Caco-2 (cell line): ENCODE results near the gene DDX39B. TPM values are rescaled to one million over a fixed set of nuclear protein-coding genes. Genes with fewer than 3 reads are reported as not detected.
"Not testable (repeated sequence)": the region's sequence is repeated elsewhere in the genome, so short reads cannot be mapped to it uniquely, and the experiment has no call there.

Experiments
- BruUV-seq: library from RNA; stranded (reverse); fragments of 400-500 nt; replicated peaks from 2 replicates; lab custom pipeline; 2021; lab: Mats Ljungman, UMichigan
- CTCF ChIA-PET: fragments of 300-600 bp; sonication (Branson Sonifier 250); formaldehyde crosslinking; loops from one replicate; lab custom pipeline; 2022; ENCODE audit warnings: antibody characterized with exemption; lab: Charles Lee
- POLR2A ChIA-PET: fragments of 300-600 bp; sonication (Branson Sonifier 250); formaldehyde crosslinking; loops from one replicate; lab custom pipeline; 2022; ENCODE audit warnings: antibody characterized with exemption; lab: Charles Lee
- DNase-seq, 2 experiments: peaks; one replicate each; pipeline versions ENCODE4 v3.0.0 to v3.0.0-alpha.2; 2020 to 2022
- H3K27me3 ChIP-seq: replicated peaks from 2 replicates; pipeline ENCODE4 v1.6.0; 2011; ENCODE audit warnings: low read length; ENCODE audit not compliant: control insufficient read depth, insufficient read depth
- H3K36me3 ChIP-seq: 2 replicates; pipeline ENCODE4 v1.5.1; 2011; ENCODE audit warnings: low read length; ENCODE audit not compliant: control insufficient read depth, insufficient read depth
- H3K4me1 ChIP-seq: fragments of 250-450 bp; sonication (Bioruptor Pico); 2 replicates; pipeline ENCODE4 v1.5.1; 2020; ENCODE audit warnings: mild to moderate bottlenecking
- H3K4me3 ChIP-seq: 2 replicates; pipeline ENCODE4 v1.5.1; 2011; ENCODE audit warnings: low read depth, mild to moderate bottlenecking, control low read depth, low read length
- H3K9me3 ChIP-seq: fragments of 250-450 bp; sonication (Bioruptor Pico); 2 replicates; pipeline ENCODE4 v1.5.1; 2020; ENCODE audit warnings: mild to moderate bottlenecking, moderate library complexity
- H3K27ac Mint-ChIP-seq: one replicate; pipeline ENCODE4 v1.8.0; 2022; ENCODE audit warnings: mixed read lengths; ENCODE audit not compliant: unreplicated experiment
- H3K27me3 Mint-ChIP-seq: one replicate; pipeline ENCODE4 v1.8.0; 2022; ENCODE audit warnings: mixed read lengths; ENCODE audit not compliant: insufficient read depth, unreplicated experiment
- H3K36me3 Mint-ChIP-seq: one replicate; pipeline ENCODE4 v1.8.0; 2022; ENCODE audit warnings: mild to moderate bottlenecking, mixed read lengths; ENCODE audit not compliant: insufficient read depth, unreplicated experiment
- H3K4me1 Mint-ChIP-seq: one replicate; pipeline ENCODE4 v1.8.0; 2022; ENCODE audit warnings: low read depth, mixed read lengths; ENCODE audit not compliant: unreplicated experiment
- H3K4me3 Mint-ChIP-seq: one replicate; pipeline ENCODE4 v1.8.0; 2022; ENCODE audit warnings: mild to moderate bottlenecking, moderate library complexity, mixed read lengths; ENCODE audit not compliant: unreplicated experiment
- H3K9me3 Mint-ChIP-seq: one replicate; pipeline ENCODE4 v1.8.0; 2022; ENCODE audit warnings: mixed read lengths; ENCODE audit not compliant: unreplicated experiment
- intact Hi-C: fragments of 100-400 bp; cut with micrococcal nuclease; formaldehyde crosslinking; loops from one replicate; pipeline ENCODE4 v1.10.0; 2022; ENCODE audit not compliant: unreplicated experiment
- total RNA-seq: library from RNA; stranded (reverse); gene quantifications from 2 replicates; pipeline ENCODE4 v1.2.3, GENCODE V29; 2022
- TF ChIP-seq, protein P1 (sequence below), 2 experiments: fragments of 200-600 bp in 1 of 2; IDR thresholded peaks; 1 replicate in 1 of 2; 2 replicates in 1 of 2; pipeline versions ENCODE4 v1.5.1 to v1.8.0; 2011 to 2022; ENCODE audit warnings: antibody characterized with exemption in 1 of 2, control low read depth in 1 of 2, inconsistent platforms in 1 of 2, low read depth in 1 of 2, low read length in 1 of 2, mild to moderate bottlenecking in 1 of 2, moderate library complexity in 1 of 2; ENCODE audit not compliant: insufficient read depth in 1 of 2, severe bottlenecking in 1 of 2, unreplicated experiment in 1 of 2

DDX39B gene
- total RNA-seq, 1 experiment from 2014 or later: 416 TPM

DNA sequence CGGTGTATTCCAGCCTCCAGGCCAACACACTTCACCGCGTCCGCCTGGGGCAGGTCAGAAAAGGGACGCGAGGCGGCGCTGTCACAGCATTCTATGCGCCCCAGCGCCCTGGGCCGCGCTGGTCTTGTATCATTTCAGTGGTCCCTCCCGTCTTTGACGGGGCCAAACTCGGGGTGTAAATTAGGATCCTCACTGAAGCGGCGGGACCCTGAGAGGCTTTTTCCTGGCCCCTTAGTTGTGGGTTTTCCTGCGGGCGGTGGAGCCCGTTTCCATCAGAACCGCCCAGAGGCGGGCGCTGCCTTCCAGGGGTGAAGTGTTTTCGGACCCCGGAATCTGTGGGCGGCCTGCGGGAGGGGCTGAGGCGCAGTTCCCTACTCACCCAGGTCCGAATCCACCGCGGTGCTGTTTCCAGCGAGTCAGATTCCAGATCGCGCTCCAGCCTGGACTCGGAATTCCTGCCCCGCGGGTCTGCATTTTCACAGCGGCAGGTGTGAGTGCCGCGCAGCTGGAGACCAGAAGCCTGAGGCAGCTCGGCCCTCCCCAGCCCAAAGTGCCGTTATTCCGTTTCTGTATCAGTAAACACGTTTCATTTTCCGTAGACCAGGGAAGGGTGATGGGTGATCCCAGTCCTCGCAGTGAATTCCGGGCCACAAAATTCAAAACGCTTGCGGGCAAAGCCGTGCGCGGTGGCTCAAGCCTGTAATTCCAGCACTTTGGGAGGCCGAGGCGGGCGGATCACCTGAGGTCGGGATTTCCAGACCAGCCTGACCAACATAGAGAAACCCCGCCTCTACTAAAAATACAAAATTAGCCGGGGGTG is 47.7 kb downstream of the DDX39B start:
- H3K36me3 Mint-ChIP-seq: no peaks in the 10 kb centered on the region
- Histone ChIP-seq H3K36me3 (no peaks in the 10 kb centered on the region), H3K9me3 (no peaks in the 10 kb centered on the region), H3K4me3 (peak overlapping the region; percentile 55), H3K4me1 (no peaks in the 10 kb centered on the region), H3K27me3 (no peaks in the 10 kb centered on the region)
- ChIA-PET POLR2A (no interaction called here), CTCF (interaction anchor here (0.6 kb wide), 3 partner anchors 127 to 189 kb away, joined by 3 read pairs; no protein-coding TSS in a partner anchor)
- DNase-seq: peak; percentile 77 to 82
- H3K4me3 Mint-ChIP-seq: peak overlapping the region; percentile 41
- H3K27ac Mint-ChIP-seq: no peak overlapping the region
- BruUV-seq: no TSS peak
- no peaks in the 10 kb centered on the region for H3K9me3 Mint-ChIP-seq
- peaks cover 19% of the 10 kb centered on the region for H3K27me3 Mint-ChIP-seq
- TF ChIP-seq, protein P1, sequence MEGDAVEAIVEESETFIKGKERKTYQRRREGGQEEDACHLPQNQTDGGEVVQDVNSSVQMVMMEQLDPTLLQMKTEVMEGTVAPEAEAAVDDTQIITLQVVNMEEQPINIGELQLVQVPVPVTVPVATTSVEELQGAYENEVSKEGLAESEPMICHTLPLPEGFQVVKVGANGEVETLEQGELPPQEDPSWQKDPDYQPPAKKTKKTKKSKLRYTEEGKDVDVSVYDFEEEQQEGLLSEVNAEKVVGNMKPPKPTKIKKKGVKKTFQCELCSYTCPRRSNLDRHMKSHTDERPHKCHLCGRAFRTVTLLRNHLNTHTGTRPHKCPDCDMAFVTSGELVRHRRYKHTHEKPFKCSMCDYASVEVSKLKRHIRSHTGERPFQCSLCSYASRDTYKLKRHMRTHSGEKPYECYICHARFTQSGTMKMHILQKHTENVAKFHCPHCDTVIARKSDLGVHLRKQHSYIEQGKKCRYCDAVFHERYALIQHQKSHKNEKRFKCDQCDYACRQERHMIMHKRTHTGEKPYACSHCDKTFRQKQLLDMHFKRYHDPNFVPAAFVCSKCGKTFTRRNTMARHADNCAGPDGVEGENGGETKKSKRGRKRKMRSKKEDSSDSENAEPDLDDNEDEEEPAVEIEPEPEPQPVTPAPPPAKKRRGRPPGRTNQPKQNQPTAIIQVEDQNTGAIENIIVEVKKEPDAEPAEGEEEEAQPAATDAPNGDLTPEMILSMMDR (IDR thresholded peaks at IDR 0.05; ENCODE audit: insufficient read depth in 1 of 2, low read depth in 1 of 2, low read length in 1 of 2, severe bottlenecking in 1 of 2, unreplicated experiment in 1 of 2): peak; percentile 83 to 89
- H3K4me1 Mint-ChIP-seq: peaks cover 23% of the 10 kb centered on the region
- intact Hi-C loops: loop anchor here (1.0 to 10.0 kb wide), 4 partner anchors 33 to 104 kb away; partner anchors contain the start of genes ATP6V1G2, MCCD1 and MICA

GRCh38 chr6:31493550-31493874 is 48.3 kb downstream of the DDX39B start:
- H3K36me3 ChIP-seq, DNase-seq, BruUV-seq, H3K4me1 ChIP-seq, H3K9me3 Mint-ChIP-seq, H3K27me3 ChIP-seq, POLR2A ChIA-PET, H3K36me3 Mint-ChIP-seq, H3K27ac Mint-ChIP-seq, H3K9me3 ChIP-seq: not testable (repeated sequence)
- CTCF ChIA-PET: interaction anchor here (0.6 kb wide), 1 partner anchor 189 kb away, joined by 3 read pairs; no protein-coding TSS in a partner anchor
- peak overlapping the region; percentile 41 for H3K4me3 Mint-ChIP-seq
- H3K4me3 ChIP-seq: peak overlapping the region; percentile 55; the same call in 1 of the 2 replicates
- H3K4me1 Mint-ChIP-seq: peaks cover 18% of the 10 kb centered on the region
- intact Hi-C loops: loop anchor here (1.0 to 10.0 kb wide), 4 partner anchors 34 to 105 kb away; partner anchors contain the start of genes ATP6V1G2, MCCD1 and MICA
- H3K27me3 Mint-ChIP-seq: peaks cover 19% of the 10 kb centered on the region

DNA sequence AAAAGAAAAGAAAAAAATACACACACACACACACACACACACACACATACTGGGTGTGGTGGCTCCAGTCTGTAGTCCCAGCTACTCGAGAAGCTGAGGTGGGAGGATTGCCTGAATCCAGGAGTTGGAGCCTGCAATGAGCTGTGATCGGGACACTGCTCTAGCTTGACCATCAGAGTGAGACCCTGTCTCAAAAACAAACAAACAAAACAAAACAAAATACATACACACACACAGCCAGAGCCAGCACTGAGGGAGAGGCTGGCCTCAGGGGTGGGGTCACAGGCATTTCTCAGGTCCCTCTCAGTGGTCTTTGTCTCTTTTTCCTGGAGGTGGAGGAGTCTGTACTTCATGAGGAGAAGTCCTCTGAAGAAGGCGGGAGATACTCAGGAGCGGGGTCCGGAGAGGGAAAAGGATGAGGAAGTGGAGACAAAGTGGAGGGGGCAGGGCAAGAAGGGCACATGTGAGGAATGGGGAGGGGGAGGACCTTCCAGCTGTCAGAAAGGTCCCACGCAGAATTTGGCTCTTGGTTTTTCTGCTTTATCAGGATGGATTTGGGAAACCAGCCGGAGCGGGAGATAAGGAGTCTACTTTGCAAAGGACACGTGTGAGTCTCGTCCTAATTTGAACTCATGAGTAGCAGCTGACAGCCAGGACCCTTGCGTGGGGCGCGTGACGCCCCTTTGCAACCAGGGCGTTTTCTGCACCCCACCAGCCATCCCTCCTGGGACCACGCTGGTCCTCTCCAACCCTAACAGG is 51.5 kb downstream of the DDX39B start:
- BruUV-seq: no TSS peak
- CTCF ChIA-PET: no interaction called here
- intact Hi-C loops: loop anchor here (5.0 to 10.0 kb wide), 2 partner anchors 37 to 85 kb away; partner anchors contain the start of genes MCCD1 and MICA
- H3K4me3 Mint-ChIP-seq: no peak overlapping the region
- H3K27me3 Mint-ChIP-seq: peaks cover 16% of the 10 kb centered on the region
- no peak for DNase-seq
- TF ChIP-seq, protein P1 (IDR thresholded peaks at IDR 0.05; ENCODE audit: insufficient read depth in 1 of 2, low read depth in 1 of 2, low read length in 1 of 2, severe bottlenecking in 1 of 2, unreplicated experiment in 1 of 2): no peak
- H3K36me3 ChIP-seq: no peaks in the 10 kb centered on the region
- POLR2A ChIA-PET: no interaction called here
- no peaks in the 10 kb centered on the region for H3K4me1 ChIP-seq
- no peak overlapping the region for H3K4me3 ChIP-seq
- H3K9me3 Mint-ChIP-seq: no peaks in the 10 kb centered on the region
- H3K36me3 Mint-ChIP-seq: no peaks in the 10 kb centered on the region
- no peak overlapping the region for H3K27ac Mint-ChIP-seq
- no peaks in the 10 kb centered on the region for H3K27me3 ChIP-seq
- no peaks in the 10 kb centered on the region for H3K9me3 ChIP-seq
- H3K4me1 Mint-ChIP-seq: peaks cover 7% of the 10 kb centered on the region
